ENCODE measurements around the gene ANO1. TPM values are rescaled to one million over a fixed set of nuclear protein-coding genes. Genes with fewer than 3 reads are reported as not detected.

Gene ANO1
- total RNA-seq, 1 experiment from 2014 or later: 10.9 TPM

GRCh38 chr11:70090961-70091381 lies 12.9 kb downstream of the ANO1 start:
- Histone ChIP-seq H3K4me1 (ENCODE audit: insufficient read depth, low read length) (no peaks in the 10 kb centered on the region; the same call in 1 of the 2 replicates), H2BK120ac (ENCODE audit: low read depth, low read length, poor library complexity, severe bottlenecking) (no peak overlapping the region), H3K79me1 (ENCODE audit: insufficient read depth, low read depth, low read length, poor library complexity, severe bottlenecking) (no peaks in the 10 kb centered on the region), H3K4ac (ENCODE audit: low read depth, low read length) (no peak overlapping the region), H3T11ph (ENCODE audit: low read length) (no peak overlapping the region), H3K27me3 (ENCODE audit: insufficient read depth, low read length) (no peaks in the 10 kb centered on the region), H3K4me2 (ENCODE audit: insufficient read depth, insufficient read length, low read length) (no peak overlapping the region), H3K23me2 (ENCODE audit: insufficient read length, low read depth, low read length, poor library complexity, severe bottlenecking) (no peaks in the 10 kb centered on the region), H4K91ac (ENCODE audit: insufficient read length, low read depth, low read length) (no peak overlapping the region), H3K9ac (ENCODE audit: extremely low read depth, insufficient read length, low read length) (no peak overlapping the region), H3K9me3 (ENCODE audit: control insufficient read depth, low read depth, low read length) (no peaks in the 10 kb centered on the region), H3K23ac (ENCODE audit: insufficient read length, low read depth, low read length) (no peak overlapping the region), H2AK5ac (ENCODE audit: insufficient read length, low read length) (no peak overlapping the region), H3K56ac (ENCODE audit: insufficient read length, low read depth, low read length) (no peak overlapping the region), H2BK15ac (ENCODE audit: low read depth, low read length) (no peak overlapping the region), H4K8ac (replicated peaks; ENCODE audit: insufficient read length, low read depth, low read length) (no peak overlapping the region), H2AFZ (ENCODE audit: low read length) (no peak overlapping the region), H3K27ac (ENCODE audit: insufficient read length, low read depth, low read length) (no peak overlapping the region), H4K5ac (ENCODE audit: insufficient read length, low read depth, low read length) (no peak overlapping the region), H2BK5ac (ENCODE audit: insufficient read length, low read length) (no peak overlapping the region), H3K79me2 (ENCODE audit: insufficient read depth, low read length) (no peaks in the 10 kb centered on the region), H2BK20ac (ENCODE audit: low read depth, low read length, poor library complexity, severe bottlenecking) (no peak overlapping the region), H2BK12ac (ENCODE audit: insufficient read length, low read depth, low read length) (no peak overlapping the region), H3K18ac (ENCODE audit: insufficient read length, low read depth, low read length) (no peak overlapping the region), H4K20me1 (ENCODE audit: control insufficient read depth, insufficient read depth, insufficient read length) (peaks cover 3% of the 10 kb centered on the region), H3K14ac (ENCODE audit: insufficient read depth, low read length) (no peak overlapping the region)
- WGBS (ENCODE audit: extremely low coverage, insufficient read length, low lambda C conversion rate): no CpG with 5 or more reads among the region's 9 CpGs
- Mint-ChIP-seq H3K9me3 (no peaks in the 10 kb centered on the region), H3K4me3 (no peak overlapping the region), H3K4me1 (peaks cover 8 to 14% of the 10 kb centered on the region in 2 experiments), H3K27me3 (ENCODE audit: low read depth) (peaks cover 16% of the 10 kb centered on the region), H3K27ac (no peak overlapping the region), H3K36me3 (ENCODE audit: insufficient read depth in 1 of 3, low read depth in 3 of 3) (peaks cover 0 to 7% (median 0%) of the 10 kb centered on the region in 3 experiments; a peak in 5 of 7 replicates)
- no peak for TF ChIP-seq CTCF (conservative IDR thresholded peaks at IDR 0.05)
- DNase-seq: no peak

Measured in H9 (cell line).